Endothelial cell of umbilical vein (primary cell): ENCODE measurements around the gene FA2H. TPM values are rescaled to one million over a fixed set of nuclear protein-coding genes. Genes with fewer than 3 reads are reported as not detected.

ENCODE experiments used
- BruUV-seq: library from RNA; stranded (reverse); fragments of 400-500 nt; replicated peaks from 2 replicates; lab custom pipeline; 2021; lab: Mats Ljungman, UMichigan
- CTCF ChIA-PET: fragments of 300-600, 350-600 bp; sonication (Branson Sonifier 250); formaldehyde crosslinking; loops from one replicate; lab custom pipeline; 2021; ENCODE audit warnings: antibody characterized with exemption, inconsistent platforms; lab: Charles Lee
- POLR2A ChIA-PET: fragments of 300-600, 350-600 bp; sonication (Branson Sonifier 250); formaldehyde crosslinking; loops from one replicate; lab custom pipeline; 2021; ENCODE audit warnings: antibody characterized with exemption, inconsistent platforms; lab: Charles Lee
- DNase-seq: peaks from one replicate; pipeline ENCODE4 v3.0.0-alpha.2; 2011; ENCODE audit warnings: low read depth, low spot score
- FAIRE-seq: peaks from 2 replicates; lab custom pipeline; 2011; peaks lifted over from hg19 to GRCh38; lab: Jason Lieb, UNC
- H2AFZ ChIP-seq: 2 replicates; pipeline ENCODE4 v1.6.0; 2012; ENCODE audit warnings: low read depth, low read length, control low read depth, inconsistent platforms
- H3K27ac ChIP-seq: 2 replicates; pipeline ENCODE4 v1.5.1; 2011; ENCODE audit warnings: low read depth, mild to moderate bottlenecking, control low read depth, low read length, moderate library complexity; ENCODE audit not compliant: insufficient read depth
- H3K27me3 ChIP-seq, 2 experiments: 2 replicates each; pipeline versions ENCODE4 v1.6.0 to v1.6.1; 2011; ENCODE audit warnings: low read length in 2 of 2, mixed read lengths in 1 of 2; ENCODE audit not compliant: control insufficient read depth in 2 of 2, insufficient read depth in 2 of 2
- H3K36me3 ChIP-seq, 2 experiments: 2 replicates in 1 of 2; 3 replicates in 1 of 2; pipeline ENCODE4 v1.5.1; 2011; ENCODE audit warnings: low read length in 2 of 2, mild to moderate bottlenecking in 1 of 2, moderate library complexity in 1 of 2; ENCODE audit not compliant: control insufficient read depth in 2 of 2, insufficient read depth in 2 of 2; ENCODE audit errors: extremely low read depth in 1 of 2
- H3K4me1 ChIP-seq: 3 replicates; pipeline ENCODE4 v1.5.1; 2011; ENCODE audit warnings: mild to moderate bottlenecking, low read length; ENCODE audit not compliant: control insufficient read depth, insufficient read depth; ENCODE audit errors: extremely low read depth
- H3K4me2 ChIP-seq: 2 replicates; pipeline ENCODE4 v1.6.1; 2011; ENCODE audit warnings: low read length, control low read depth, mixed read lengths; ENCODE audit not compliant: insufficient read depth
- H3K4me3 ChIP-seq, 3 experiments: fragments of 200-600 bp in 1 of 3; sonication (generic), shearing (Covaris generic) in 1 of 3; replicated peaks in 1 of 3; 2 replicates each; pipeline ENCODE4 v1.5.1; 2011 to 2016; ENCODE audit warnings: control low read depth in 3 of 3, low read length in 3 of 3, mild to moderate bottlenecking in 2 of 3, inconsistent platforms in 1 of 3, low read depth in 1 of 3, moderate library complexity in 1 of 3; ENCODE audit not compliant: insufficient read depth in 1 of 3
- H3K79me2 ChIP-seq: 2 replicates; pipeline ENCODE4 v1.6.0; 2012; ENCODE audit warnings: low read length, inconsistent platforms; ENCODE audit not compliant: control insufficient read depth, insufficient read depth
- H3K9ac ChIP-seq: replicated peaks from 2 replicates; pipeline ENCODE3; 2011; ENCODE audit warnings: low read length, control low read depth; ENCODE audit not compliant: insufficient read depth; ENCODE audit errors: extremely low read depth
- H3K9me1 ChIP-seq: replicated peaks from 3 replicates; pipeline ENCODE4 v1.6.0; 2011; ENCODE audit warnings: mild to moderate bottlenecking, low read length; ENCODE audit not compliant: control insufficient read depth, insufficient read depth; ENCODE audit errors: extremely low read depth
- H3K9me3 ChIP-seq: replicated peaks from 2 replicates; pipeline ENCODE4 v1.5.1; 2012; ENCODE audit warnings: low read length, inconsistent platforms; ENCODE audit not compliant: control insufficient read depth, insufficient read depth
- H4K20me1 ChIP-seq: replicated peaks from 2 replicates; pipeline ENCODE3; 2011; ENCODE audit warnings: mild to moderate bottlenecking, low read length; ENCODE audit not compliant: control insufficient read depth, insufficient read depth; ENCODE audit errors: extremely low read depth
- CTCF ChIP-seq, 2 donors: IDR thresholded peaks; 1 replicate in 1 of 2; 2 replicates in 1 of 2; pipeline ENCODE4 v1.5.1; 2011; ENCODE audit warnings: low read length in 2 of 2, mild to moderate bottlenecking in 2 of 2, moderate library complexity in 2 of 2, control low read depth in 1 of 2, inconsistent platforms in 1 of 2, low read depth in 1 of 2; ENCODE audit not compliant: insufficient read depth in 1 of 2; ENCODE audit errors: extremely low read depth in 1 of 2
- EZH2 ChIP-seq: IDR thresholded peaks from 2 replicates; pipeline ENCODE4 v1.6.1; 2012; ENCODE audit warnings: borderline replicate concordance, low read depth, mild to moderate bottlenecking, moderate library complexity, low read length, inconsistent platforms; ENCODE audit not compliant: severe bottlenecking
- FOS ChIP-seq: IDR thresholded peaks from 2 replicates; pipeline ENCODE4 v1.6.1; 2011; ENCODE audit warnings: mild to moderate bottlenecking, low read length, moderate library complexity, borderline replicate concordance; ENCODE audit not compliant: insufficient read depth
- GATA2 ChIP-seq: IDR thresholded peaks from 2 replicates; pipeline ENCODE4 v1.7.0; 2011; ENCODE audit warnings: low read depth, mild to moderate bottlenecking, moderate library complexity, mixed read lengths, low read length; ENCODE audit not compliant: insufficient read length, insufficient read depth
- JUN ChIP-seq: IDR thresholded peaks from 2 replicates; pipeline ENCODE4 v1.6.1; 2011; ENCODE audit warnings: borderline replicate concordance, low read depth; ENCODE audit not compliant: insufficient read length, insufficient read depth
- MAX ChIP-seq: IDR thresholded peaks from 2 replicates; pipeline ENCODE4 v1.6.1; 2011; ENCODE audit not compliant: insufficient read depth, insufficient read length
- MYC ChIP-seq: IDR thresholded peaks from one replicate; pipeline ENCODE4 v1.6.1; 2011; ENCODE audit warnings: mild to moderate bottlenecking, low read depth, low read length
- POLR2A ChIP-seq: IDR thresholded peaks from 2 replicates; pipeline ENCODE4 v1.6.1; 2012; ENCODE audit warnings: low read depth, mild to moderate bottlenecking, control low read depth, low read length
- POLR2AphosphoS5 ChIP-seq: IDR thresholded peaks from 2 replicates; pipeline ENCODE4 v1.6.1; 2012; ENCODE audit warnings: low read depth, mild to moderate bottlenecking, control low read depth, low read length, moderate library complexity; ENCODE audit not compliant: insufficient read depth
- dilution Hi-C: fragments of 300-500 bp; cut with MboI; formaldehyde crosslinking; loops from one replicate; pipeline ENCODE4 v1.15.0; 2019; ENCODE audit warnings: low sequenced_read_pairs; ENCODE audit not compliant: extremely low pct_ligation_motif_present
- intact Hi-C: fragments of 100-400 bp; cut with micrococcal nuclease; formaldehyde crosslinking; loops from one replicate; pipeline ENCODE4 v1.10.0; 2022
- polyA plus RNA-seq, 4 experiments: library from polyadenylated mRNA; depleted of rRNA in 3 of 4; stranded (reverse) in 3 of 4; unstranded in 1 of 4; fragments of >200 nt; gene quantifications; 2 replicates each; pipeline versions ENCODE4 v1.2.1 to v1.2.3, GENCODE V29; 2011 to 2012; ENCODE audit warnings: missing spikeins in 1 of 4
- total RNA-seq: library from RNA; stranded (reverse); gene quantifications from 2 replicates; pipeline ENCODE4 v1.2.3, GENCODE V29; 2021

Gene FA2H
- total and polyA plus RNA-seq, 2 donors (not counting 3 experiments of a cell fraction or from before 2014, with no cell fraction given) = not detected

GRCh38 chr16:74771656-74772315, 2.8 kb downstream of the FA2H start:
- peaks cover 21 to 32% of the 10 kb centered on the region in 2 experiments for H3K27me3 ChIP-seq
- no TSS peak for BruUV-seq
- TF ChIP-seq MAX (no peak), MYC (no peak), GATA2 (no peak), POLR2A (no peak), FOS (no peak), JUN (no peak), CTCF (IDR thresholded peaks at IDR 0.05; ENCODE audit: extremely low read depth in 1 of 2, insufficient read depth in 1 of 2, low read depth in 1 of 2, low read length in 2 of 2) (no peak), POLR2AphosphoS5 (no peak), EZH2 (no peak)

More at GRCh38 chr16:74771656-74772315, 2.8 kb downstream of the FA2H start:
- Histone ChIP-seq H3K4me2 (no peak overlapping the region), H3K4me3 (no peak overlapping the region), H3K9me1 (no peaks in the 10 kb centered on the region), H3K9me3 (no peaks in the 10 kb centered on the region), H3K4me1 (peaks cover 4% of the 10 kb centered on the region), H3K36me3 (no peaks in the 10 kb centered on the region), H4K20me1 (no peaks in the 10 kb centered on the region), H2AFZ (no peak overlapping the region), H3K9ac (no peak overlapping the region), H3K27ac (no peak overlapping the region), H3K79me2 (no peaks in the 10 kb centered on the region)
- FAIRE-seq (no peak), DNase-seq (no peak)
- dilution Hi-C loops (no loop called here), intact Hi-C loops (no loop called here)
- POLR2A ChIA-PET = no interaction called here
- CTCF ChIA-PET = interaction anchor here (0.5 kb wide), 1 partner anchor 43 kb away, joined by 5 read pairs; no protein-coding TSS in a partner anchor
